ENCODE results near the gene BRF1.

GRCh38 chr14:105313381-105314286 is 12.8 kb upstream of the BRF1 start:
- TF ChIP-seq CTCF (conservative IDR thresholded peaks at IDR 0.05; ENCODE audit: low read length) (no peak), EZH2phosphoT487 (IDR thresholded peaks at IDR 0.05; ENCODE audit: borderline replicate concordance, low read depth, low read length) (no peak)

Measured in OCI-LY7 (cell line).